Endothelial cell of umbilical vein (primary cell): Measurements from ENCODE around the gene GLCE.

Experiments
- CTCF ChIP-seq, 2 donors: IDR thresholded peaks; 1 replicate in 1 of 2; 2 replicates in 1 of 2; pipeline ENCODE4 v1.5.1; 2011; ENCODE audit warnings: low read length in 2 of 2, mild to moderate bottlenecking in 2 of 2, moderate library complexity in 2 of 2, control low read depth in 1 of 2, inconsistent platforms in 1 of 2, low read depth in 1 of 2; ENCODE audit not compliant: insufficient read depth in 1 of 2; ENCODE audit errors: extremely low read depth in 1 of 2
- MYC ChIP-seq: IDR thresholded peaks from one replicate; pipeline ENCODE4 v1.6.1; 2011; ENCODE audit warnings: mild to moderate bottlenecking, low read depth, low read length
- POLR2AphosphoS5 ChIP-seq: IDR thresholded peaks from 2 replicates; pipeline ENCODE4 v1.6.1; 2012; ENCODE audit warnings: low read depth, mild to moderate bottlenecking, control low read depth, low read length, moderate library complexity; ENCODE audit not compliant: insufficient read depth

GRCh38 chr15:69272139-69272538 lies 111.7 kb downstream of the GLCE start:
- TF ChIP-seq CTCF (IDR thresholded peaks at IDR 0.05; ENCODE audit: extremely low read depth in 1 of 2, insufficient read depth in 1 of 2, low read depth in 1 of 2, low read length in 2 of 2): no peak
- TF ChIP-seq MYC: no peak
- no peak for TF ChIP-seq POLR2AphosphoS5
